Measurements from ENCODE around the gene DLG2. TPM values are rescaled to one million over a fixed set of nuclear protein-coding genes. Genes with fewer than 3 reads are reported as not detected.

Gene DLG2
- total RNA-seq, 1 experiment from 2014 or later: 0.20 TPM

DNA sequence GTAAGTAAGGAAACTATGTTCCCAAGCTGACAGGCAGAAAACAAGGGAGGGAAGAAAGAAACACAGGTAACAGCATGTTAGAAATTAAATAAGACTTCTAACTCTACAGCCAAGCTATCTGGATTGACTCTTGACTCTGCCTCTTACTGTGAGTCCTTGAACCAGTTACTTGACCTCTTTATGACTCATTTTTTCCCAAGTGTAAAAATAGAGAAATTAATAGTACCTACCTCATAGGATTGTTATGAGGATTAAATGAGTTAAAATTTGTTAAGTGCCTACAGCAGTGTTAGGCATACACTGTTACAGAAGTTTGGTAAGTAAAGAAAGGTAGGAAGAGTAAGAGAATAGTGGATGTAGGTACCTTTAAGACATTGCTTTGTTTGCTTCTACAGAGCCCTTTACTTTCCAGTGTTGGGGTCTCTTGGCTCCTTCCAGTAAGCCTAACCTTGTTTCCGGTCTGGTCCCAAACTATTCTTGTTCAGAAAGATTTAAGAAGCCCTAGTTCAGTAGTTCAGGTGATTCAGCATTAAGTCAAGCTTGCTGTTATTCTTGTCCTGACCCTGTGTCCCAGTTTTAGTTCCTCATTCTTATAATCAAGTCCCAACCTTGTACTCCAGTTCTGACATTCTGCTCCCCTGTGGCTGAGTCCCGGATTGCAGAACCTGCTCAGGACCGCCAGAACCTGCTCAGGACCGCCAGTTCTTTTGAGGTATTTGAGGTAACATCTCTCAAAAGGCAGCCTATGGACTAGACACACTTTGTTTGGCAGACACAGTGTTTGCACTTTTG is 1377.6 kb downstream of the DLG2 start:
- DNase-seq (ENCODE audit: low read depth): peak; percentile 2
- in situ Hi-C loops (cut with HindIII; ENCODE audit: low pct_unique_long_range_greater_than_20kb, low sequenced_read_pairs): no loop called here

DNA sequence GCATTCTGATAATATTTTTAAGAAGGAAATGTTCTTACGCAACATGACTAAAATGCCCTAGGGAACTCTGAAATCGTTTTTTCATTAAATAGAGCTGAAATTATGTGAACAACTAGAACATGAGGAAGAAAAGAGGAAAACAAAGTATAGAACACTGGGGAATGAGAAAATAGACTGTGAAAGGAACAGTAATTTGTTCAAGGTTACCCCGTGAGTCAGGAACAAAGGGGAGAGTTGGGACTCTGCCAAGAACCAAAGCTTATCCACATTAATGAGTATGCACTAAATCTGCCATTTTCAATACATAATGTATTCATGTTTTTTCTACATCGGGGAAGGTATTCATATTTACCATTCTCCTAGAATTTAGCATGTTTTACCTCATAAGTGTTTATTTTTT is 1379.2 kb downstream of the DLG2 start:
- in situ Hi-C loops (cut with HindIII; ENCODE audit: low pct_unique_long_range_greater_than_20kb, low sequenced_read_pairs): no loop called here
- no peak for DNase-seq (ENCODE audit: low read depth)

DNA sequence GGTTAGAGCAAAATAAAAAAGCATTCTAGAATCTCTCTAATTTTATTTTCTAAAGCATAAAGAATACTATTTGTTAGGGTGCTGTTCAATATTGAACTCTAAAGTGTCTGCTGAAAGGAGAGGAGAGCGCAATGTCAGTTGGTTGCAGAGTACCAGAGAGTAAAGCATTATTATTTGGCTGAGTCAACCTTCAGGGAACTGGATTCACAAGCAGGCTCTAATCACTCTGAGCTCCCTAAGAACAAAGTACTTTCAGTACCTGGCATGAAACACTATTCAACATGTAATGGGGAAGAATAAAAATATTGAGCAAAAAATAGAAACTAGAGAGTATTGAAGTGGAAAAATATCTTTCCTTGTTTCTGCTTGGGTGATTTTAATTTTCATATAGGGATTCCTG is 1380.0 kb downstream of the DLG2 start:
- DNase-seq (ENCODE audit: low read depth): no peak
- in situ Hi-C loops (cut with HindIII; ENCODE audit: low pct_unique_long_range_greater_than_20kb, low sequenced_read_pairs): no loop called here

DNA sequence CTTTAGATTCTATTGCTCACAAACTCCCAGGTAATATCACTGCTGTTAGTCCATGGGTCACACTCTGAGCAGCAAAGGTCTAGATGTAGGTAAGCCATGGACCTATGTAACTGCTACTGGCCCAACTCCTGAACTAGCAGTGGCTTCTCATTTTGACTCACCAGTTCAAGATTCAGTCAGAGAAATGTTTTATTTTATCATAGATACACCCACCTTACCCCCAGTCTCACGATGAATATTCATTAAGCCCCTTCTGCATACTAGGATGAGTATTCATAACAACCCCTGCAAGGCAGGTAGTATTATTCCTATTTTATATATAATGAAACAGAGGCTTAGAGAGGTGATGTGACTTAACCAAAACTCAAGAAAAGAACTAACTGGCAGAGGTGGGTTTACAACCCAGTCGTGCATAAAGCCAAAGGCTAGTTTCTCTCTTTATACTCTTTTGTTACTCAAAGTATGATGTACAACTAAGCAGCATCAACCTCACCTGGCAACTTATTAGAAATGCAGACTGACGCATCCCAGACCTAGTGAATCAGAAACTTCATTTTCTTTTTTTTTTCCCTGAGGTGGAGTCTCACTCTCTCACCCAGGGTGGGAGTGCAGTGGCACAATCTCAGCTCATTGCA is 1383.4 kb downstream of the DLG2 start:
- no peak for DNase-seq (ENCODE audit: low read depth)
- in situ Hi-C loops (cut with HindIII; ENCODE audit: low pct_unique_long_range_greater_than_20kb, low sequenced_read_pairs): no loop called here

DNA sequence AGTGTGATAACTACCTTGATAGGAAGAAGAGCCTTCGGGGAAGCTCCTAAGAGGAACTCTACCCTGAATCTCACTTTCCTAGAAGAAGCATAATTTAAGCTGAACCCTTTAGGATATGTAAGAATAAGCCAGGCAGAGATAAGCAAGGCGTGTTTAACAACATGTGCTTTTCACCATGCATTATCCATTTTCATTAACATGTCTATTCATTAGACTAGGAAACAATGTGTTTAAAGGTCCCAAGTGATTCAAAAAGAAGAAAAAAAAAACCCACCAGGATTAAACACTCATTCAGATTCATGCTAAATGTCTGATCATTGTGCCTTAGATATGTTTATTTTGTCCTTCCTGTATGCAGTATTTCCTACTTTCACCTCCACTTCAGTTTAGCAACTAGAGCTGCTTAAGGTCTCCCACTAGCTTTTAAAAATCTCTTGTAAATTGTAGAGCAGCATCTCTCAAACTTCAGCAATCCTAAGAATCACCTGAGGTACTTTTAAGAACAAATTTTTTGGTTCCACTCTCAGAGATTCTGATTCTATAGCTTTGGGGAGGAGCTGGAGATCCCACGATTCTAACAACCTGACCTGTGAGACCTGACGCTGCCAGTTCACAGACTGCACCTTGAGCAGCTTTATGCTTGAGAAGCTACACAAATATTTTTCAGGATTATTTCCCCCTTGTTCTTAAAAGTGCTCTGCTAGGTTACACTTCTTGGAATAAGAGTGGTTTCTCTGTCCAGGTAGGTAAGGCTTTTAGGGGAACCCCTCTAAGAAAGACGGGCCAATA is 1385.6 kb downstream of the DLG2 start:
- in situ Hi-C loops (cut with HindIII; ENCODE audit: low pct_unique_long_range_greater_than_20kb, low sequenced_read_pairs): no loop called here

DNA sequence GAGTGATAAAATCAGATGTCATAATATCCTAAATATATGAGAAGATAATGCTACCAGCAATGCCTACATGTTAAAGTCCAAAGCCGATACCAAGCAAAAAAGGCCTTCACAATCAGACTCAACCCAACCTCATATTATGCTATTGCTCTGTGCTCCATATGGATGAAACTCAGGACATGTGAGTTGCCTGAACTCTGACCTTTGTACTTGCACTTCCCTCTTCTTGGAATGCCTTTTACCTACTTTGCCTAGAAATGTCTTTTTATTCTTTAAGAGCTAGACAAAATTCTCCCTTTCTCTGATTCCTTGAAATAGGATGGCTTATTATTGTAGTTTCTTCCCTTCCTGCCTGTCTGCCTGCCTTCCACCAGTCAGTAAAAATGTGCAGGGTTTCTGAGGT is 1386.3 kb downstream of the DLG2 start:
- no peak for DNase-seq (ENCODE audit: low read depth)
- in situ Hi-C loops (cut with HindIII; ENCODE audit: low pct_unique_long_range_greater_than_20kb, low sequenced_read_pairs): no loop called here

More for the DNA sequence above, 1385.6 kb downstream of the DLG2 start:
- no peak for DNase-seq (ENCODE audit: low read depth)

DNA sequence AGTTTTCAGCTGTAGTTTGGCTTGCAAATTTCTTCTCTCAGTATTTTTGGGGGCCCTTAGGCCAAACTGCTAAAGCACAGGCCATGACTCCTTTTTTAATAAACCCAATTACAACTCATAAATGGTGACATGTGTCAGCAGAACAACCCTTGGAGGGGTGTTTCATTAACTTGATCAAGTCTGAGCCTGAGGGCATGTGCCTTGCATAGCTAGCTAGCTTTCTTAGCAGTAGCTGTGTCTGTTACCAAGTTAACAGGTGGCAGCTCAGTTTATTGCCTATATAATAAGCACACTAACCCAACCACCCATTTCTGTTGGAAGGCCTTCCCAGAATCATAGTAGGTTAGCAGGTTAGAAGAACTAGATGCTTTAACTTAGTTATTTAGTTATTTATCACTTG is 1390.7 kb downstream of the DLG2 start:
- no peak for DNase-seq (ENCODE audit: low read depth)
- in situ Hi-C loops (cut with HindIII; ENCODE audit: low pct_unique_long_range_greater_than_20kb, low sequenced_read_pairs): no loop called here

DNA sequence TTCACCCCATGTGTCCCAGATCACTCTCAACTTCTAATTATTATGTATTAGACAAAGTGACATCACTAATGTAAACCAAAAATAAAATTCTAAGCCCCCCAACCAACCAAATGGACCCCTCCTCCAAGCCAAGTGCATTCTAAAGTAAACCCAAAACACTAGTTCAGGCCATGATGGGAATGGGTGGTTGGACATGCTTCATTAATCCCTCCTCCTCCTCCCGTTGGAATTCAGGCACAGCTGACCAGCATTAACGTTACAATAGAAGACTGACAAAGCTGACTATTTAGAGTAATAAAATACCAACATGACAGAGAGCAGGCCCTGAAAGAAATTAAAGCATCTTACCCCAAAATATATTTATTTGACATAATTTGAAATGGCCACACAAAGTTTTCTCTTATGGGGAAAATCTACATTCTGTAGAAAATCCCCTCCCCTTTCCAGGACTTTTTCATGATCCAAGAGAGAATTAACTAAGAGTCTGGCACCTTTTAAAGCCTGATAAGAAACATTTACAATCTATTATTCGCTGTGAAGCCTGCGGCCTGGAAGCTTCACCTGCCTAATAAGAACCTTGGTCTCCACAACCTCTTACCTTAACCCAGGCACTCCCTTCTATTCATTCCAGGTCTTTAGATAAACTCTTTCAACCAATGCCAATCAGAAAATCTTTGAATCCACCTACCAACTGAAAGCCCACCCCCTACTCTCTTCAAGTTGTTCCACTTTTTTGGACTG is 1392.5 kb downstream of the DLG2 start:
- peak; percentile 2 for DNase-seq (ENCODE audit: low read depth)
- in situ Hi-C loops (cut with HindIII; ENCODE audit: low pct_unique_long_range_greater_than_20kb, low sequenced_read_pairs): no loop called here

DNA sequence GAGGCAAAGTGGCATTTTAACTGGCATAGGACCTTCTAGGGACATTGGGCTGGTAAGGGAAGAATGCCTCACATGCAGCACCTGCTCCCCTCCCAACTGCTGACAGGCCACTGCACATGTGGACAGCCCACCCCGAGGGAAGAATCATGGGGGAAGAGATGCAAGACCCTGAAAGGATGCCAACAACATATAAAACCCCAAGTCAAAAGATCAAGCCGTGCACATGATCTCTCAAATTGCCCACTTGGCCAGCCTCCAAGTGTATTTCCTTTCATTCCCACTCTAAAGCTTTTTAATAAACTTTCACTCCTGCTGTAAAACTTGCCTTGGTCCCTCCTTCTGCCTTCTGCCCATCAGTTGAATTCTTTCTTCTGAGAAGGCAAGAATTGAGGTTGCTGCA is 1393.1 kb downstream of the DLG2 start:
- in situ Hi-C loops (cut with HindIII; ENCODE audit: low pct_unique_long_range_greater_than_20kb, low sequenced_read_pairs): no loop called here
- DNase-seq (ENCODE audit: low read depth): no peak

DNA sequence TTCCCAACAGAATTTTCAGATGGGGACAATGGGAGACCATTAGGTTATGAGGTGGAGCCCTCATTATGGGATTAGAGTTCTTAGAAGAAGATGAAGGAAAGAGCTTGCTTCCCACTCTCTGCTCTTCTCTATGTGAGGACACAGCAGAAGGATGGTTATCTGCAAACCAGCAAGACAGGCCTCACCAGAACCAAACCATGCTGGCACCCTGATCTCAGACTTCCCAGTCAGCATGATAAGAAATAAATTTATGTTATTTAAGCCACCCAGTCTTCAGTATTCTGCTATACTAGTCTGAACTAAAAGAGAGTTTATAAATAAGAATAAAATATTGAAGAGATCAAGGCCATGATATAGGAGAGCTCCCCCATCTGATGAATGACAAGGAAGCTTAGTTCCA is 1394.6 kb downstream of the DLG2 start:
- in situ Hi-C loops (cut with HindIII; ENCODE audit: low pct_unique_long_range_greater_than_20kb, low sequenced_read_pairs): no loop called here
- no peak for DNase-seq (ENCODE audit: low read depth)

DNA sequence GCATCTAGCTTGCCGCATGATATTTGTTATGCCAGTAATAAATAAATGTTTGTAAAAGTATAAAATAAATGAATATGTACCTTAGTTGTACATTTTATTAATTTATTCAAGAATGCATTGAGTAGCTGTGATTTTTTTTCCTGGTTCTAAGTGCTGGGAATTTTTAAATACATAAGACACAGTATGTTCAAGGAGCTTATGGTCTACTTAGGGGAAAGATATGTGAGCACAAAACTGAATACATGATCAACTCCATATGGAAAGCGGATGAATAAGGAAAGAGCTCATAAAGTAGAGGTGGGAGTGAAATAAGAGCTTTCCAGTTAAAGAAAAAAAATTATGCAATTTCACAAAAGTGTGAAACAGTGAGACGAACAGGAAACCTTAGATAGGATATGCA is 1396.7 kb downstream of the DLG2 start:
- DNase-seq (ENCODE audit: low read depth): no peak
- in situ Hi-C loops (cut with HindIII; ENCODE audit: low pct_unique_long_range_greater_than_20kb, low sequenced_read_pairs): no loop called here

DNA sequence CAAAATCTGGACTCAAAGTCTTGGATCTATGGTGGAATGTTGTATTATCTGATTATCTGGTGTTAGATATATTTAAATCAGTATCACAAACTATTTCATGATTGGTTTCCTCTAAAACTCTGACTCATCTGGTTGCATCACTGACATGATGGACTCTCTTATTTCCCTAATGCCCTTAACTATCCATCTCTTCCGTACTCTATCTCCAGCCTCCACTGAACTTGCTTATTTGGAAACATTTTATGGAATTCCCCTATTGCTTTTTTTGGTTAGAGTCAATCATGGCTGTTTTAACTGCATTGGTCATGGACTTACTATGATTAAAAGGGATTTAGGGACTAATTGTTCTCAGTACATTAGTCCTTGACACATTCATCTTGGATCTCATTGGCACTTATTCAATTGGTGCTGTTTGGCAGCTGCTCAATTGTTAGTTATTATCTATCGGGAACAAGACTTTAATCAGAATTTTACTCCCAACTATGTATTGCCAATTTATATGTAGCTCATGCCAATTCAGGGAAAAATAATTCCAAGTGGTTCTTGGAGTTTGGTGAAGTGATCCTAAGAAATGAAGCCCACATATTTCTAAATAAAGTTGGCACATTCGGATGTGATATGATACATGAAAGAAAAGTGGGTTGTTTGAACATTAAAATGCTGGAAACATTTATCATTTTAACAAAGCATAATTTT is 1399.0 kb downstream of the DLG2 start:
- in situ Hi-C loops (cut with HindIII; ENCODE audit: low pct_unique_long_range_greater_than_20kb, low sequenced_read_pairs): no loop called here

DNA sequence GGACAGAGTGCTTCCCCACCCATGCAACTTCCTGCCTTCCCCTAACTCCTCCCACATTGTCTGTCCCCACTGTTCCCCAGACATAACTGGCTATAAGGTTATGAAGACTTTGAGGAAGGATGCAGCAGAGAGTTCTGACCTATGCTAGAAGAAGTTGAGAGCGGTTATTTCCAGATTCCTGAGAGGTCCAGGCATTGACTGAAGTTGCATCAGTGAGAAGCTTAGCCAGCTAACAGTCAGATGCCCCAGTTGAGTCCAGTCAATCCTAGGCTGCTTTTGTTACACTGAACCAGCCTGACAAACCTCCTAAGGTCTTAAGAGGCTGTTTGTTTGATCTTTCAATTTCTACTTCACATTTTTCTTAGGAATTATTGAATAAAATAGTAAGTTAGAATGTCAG is 1403.1 kb downstream of the DLG2 start:
- DNase-seq (ENCODE audit: low read depth): no peak
- in situ Hi-C loops (cut with HindIII; ENCODE audit: low pct_unique_long_range_greater_than_20kb, low sequenced_read_pairs): no loop called here

More for the DNA sequence above, 1399.0 kb downstream of the DLG2 start:
- no peak for DNase-seq (ENCODE audit: low read depth)

DNA sequence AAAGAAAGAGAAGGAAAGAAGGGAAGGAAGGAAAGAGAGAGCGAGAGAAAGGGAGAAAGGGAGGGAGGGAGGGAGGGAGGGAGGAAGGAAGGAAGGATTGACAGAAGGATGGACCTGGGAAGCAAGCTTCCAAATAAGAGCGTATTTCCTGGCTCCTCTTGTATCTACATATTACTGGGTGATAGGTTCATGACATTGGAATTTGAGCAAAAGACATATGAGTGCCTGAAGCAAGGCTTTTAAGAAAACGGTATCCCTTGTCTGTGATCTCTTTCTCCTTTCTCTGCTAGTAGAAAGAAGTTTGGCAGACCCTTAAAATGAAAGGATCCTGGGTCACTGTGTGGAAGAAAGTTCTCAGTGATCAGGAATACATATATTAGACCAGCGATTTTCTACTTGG is 1408.8 kb downstream of the DLG2 start:
- DNase-seq (ENCODE audit: low read depth): no peak
- in situ Hi-C loops (cut with HindIII; ENCODE audit: low pct_unique_long_range_greater_than_20kb, low sequenced_read_pairs): no loop called here

DNA sequence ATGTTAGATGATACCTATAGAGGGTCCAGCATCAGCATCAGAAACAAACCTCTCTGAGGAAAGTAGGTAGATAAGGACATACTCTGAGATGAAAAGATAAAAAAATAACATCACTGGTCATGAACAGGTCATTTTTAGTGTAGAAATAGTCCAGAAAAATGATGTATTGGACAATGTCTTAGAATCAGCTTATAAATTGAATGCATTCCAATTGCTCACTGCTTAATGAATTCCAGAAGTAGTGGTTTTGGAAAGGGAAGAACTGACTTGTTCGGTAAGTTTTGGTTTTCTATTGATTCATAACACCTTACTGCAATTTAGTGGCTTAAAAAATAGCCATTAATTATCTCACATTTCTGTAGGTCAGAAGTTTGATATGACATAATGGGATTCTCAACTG is 1411.5 kb downstream of the DLG2 start:
- DNase-seq (ENCODE audit: low read depth): no peak
- in situ Hi-C loops (cut with HindIII; ENCODE audit: low pct_unique_long_range_greater_than_20kb, low sequenced_read_pairs): no loop called here

DNA sequence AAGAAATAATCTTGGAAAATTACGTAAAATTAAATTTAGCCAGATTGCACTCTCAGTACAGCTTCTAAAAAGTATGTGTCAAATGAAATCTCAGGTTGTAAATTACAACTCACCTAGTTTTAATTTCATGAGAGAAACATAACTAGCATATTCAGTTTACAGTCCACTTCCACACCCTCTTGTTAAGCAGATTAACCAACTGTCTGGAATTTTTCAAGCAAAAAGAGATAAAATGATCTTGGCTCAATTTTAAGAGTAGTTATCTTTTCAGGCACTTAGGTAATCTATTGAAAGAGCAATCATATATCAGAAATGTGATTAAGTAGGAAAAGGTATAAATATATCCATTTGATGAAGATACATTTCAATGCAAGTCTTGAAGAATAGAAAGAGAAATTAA is 1412.6 kb downstream of the DLG2 start:
- no peak for DNase-seq (ENCODE audit: low read depth)
- in situ Hi-C loops (cut with HindIII; ENCODE audit: low pct_unique_long_range_greater_than_20kb, low sequenced_read_pairs): no loop called here

DNA sequence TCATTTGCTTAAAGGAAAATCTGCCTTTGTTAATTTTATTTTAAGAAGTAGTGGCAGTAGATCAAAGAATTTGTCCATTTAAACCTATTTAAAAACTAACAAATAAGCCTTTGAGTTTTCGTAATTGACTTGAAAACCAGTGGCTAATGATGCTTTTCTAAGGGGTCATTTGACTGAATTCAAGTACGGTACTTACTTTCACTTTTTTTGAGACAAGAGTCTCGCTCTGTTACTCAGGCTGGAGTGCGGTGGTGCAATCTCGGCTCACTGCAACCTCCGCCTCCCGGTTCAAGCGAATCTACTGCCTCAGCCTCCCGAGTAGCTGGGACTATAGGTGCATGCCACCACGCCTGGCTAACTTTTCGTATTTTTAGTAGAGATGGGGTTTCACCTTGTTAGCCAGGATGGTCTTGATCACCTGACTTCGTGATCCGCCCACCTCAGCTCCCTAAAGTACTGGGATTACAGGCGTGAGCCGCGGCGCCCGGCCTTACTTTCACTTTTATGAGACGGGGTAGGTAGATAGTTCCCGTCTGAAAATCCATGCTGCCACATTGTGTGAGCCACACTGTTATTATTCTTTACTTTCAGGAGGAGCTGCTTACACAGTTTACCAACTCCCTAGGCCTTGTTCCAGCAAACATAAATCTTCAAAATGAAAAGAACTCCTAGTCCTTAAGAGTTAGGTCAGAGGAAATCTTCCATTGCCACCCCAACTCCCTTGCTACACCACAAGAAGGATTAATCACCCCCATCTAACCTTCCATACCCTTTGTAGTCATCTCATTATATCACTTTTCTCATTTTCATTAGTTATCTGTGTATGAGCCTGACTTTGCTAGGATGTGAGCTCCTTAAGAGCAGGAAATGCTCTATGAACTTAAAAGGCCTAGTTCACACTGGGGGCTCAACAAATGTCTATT is 1414.4 kb downstream of the DLG2 start:
- in situ Hi-C loops (cut with HindIII; ENCODE audit: low pct_unique_long_range_greater_than_20kb, low sequenced_read_pairs): no loop called here

More for the DNA sequence above, 1414.4 kb downstream of the DLG2 start:
- DNase-seq (ENCODE audit: low read depth): no peak
